Heart left ventricle (tissue), 16 donors: ENCODE data around the gene ICAM5. TPM values are rescaled to one million over a fixed set of nuclear protein-coding genes. Genes with fewer than 3 reads are reported as not detected.
A peak's percentile ranks its signal among the peaks of the same experiment; 100 is the strongest.

Source experiments
- ATAC-seq, 4 donors: fragments of 200-7000 bp; cut with Tn5 transposase; one replicate each; pipeline ENCODE4 v1.9.1; 2020 to 2022; ENCODE audit warnings: moderate library complexity in 4 of 4, mild to moderate bottlenecking in 3 of 4, moderate number of reproducible peaks in 1 of 4
- DNase-seq, 5 donors: peaks; one replicate each; pipeline ENCODE4 v3.0.0-alpha.2; 2020
- H3K27ac ChIP-seq, 12 donors: fragments of 200-600 bp; sonication (generic) in 4 of 12; one replicate each; pipeline versions ENCODE4 v1.5.0 to v1.8.0; 2016 to 2022; ENCODE audit warnings: mild to moderate bottlenecking in 2 of 12
- H3K27me3 ChIP-seq, 9 donors: fragments of 200-600 bp; sonication (generic) in 2 of 9; one replicate each; pipeline versions ENCODE4 v1.5.1 to v1.8.0; 2016 to 2022; ENCODE audit warnings: mild to moderate bottlenecking in 3 of 9
- H3K36me3 ChIP-seq, 9 donors: fragments of 200-600 bp; sonication (generic) in 2 of 9; one replicate each; pipeline versions ENCODE4 v1.5.0 to v1.8.0; 2018 to 2022; ENCODE audit warnings: mild to moderate bottlenecking in 2 of 9
- H3K4me1 ChIP-seq, 12 donors: fragments of 200-600 bp; sonication (generic) in 4 of 12; one replicate each; pipeline versions ENCODE4 v1.5.0 to v1.8.0; 2016 to 2022; ENCODE audit warnings: mild to moderate bottlenecking in 3 of 12
- H3K4me3 ChIP-seq, 12 donors: fragments of 200-600 bp; sonication (generic) in 4 of 12; one replicate each; pipeline versions ENCODE4 v1.5.0 to v1.8.0; 2017 to 2022; ENCODE audit warnings: mild to moderate bottlenecking in 9 of 12, moderate library complexity in 4 of 12
- H3K9me3 ChIP-seq, 12 donors: fragments of 200-600 bp; sonication (generic) in 4 of 12; one replicate each; pipeline versions ENCODE4 v1.5.0 to v1.8.0; 2016 to 2022; ENCODE audit warnings: mild to moderate bottlenecking in 1 of 12
- POLR2A ChIP-seq, 2 donors: fragments of 450-650 bp; IDR thresholded peaks; one replicate each; pipeline ENCODE4 v1.6.1; 2017; ENCODE audit warnings: antibody characterized with exemption in 2 of 2, mild to moderate bottlenecking in 2 of 2, moderate library complexity in 2 of 2
- WGBS, 4 donors: extraction: QIAGEN DNeasy Blood & Tissue Kit in 2 of 4; methylation state at CpG; one replicate each; pipeline versions ENCODE4 v1.1.5 to v1.1.7; 2013 to 2018; 5-methylcytosine and 5-hydroxymethylcytosine counted together
- intact Hi-C, 10 donors: fragments of 100-400 bp; cut with DNase I; formaldehyde crosslinking; loops; one replicate each; pipeline versions ENCODE4 v1.11.1 to v1.14.2; 2022
- polyA plus RNA-seq, 2 donors: library from polyadenylated mRNA; stranded (reverse); fragments of 200-250 nt; gene quantifications; one replicate each; pipeline ENCODE4 v1.2.3, GENCODE V29; 2013
- total RNA-seq, 9 donors: library from RNA; depleted of rRNA in 2 of 9; stranded (reverse); fragments of >200 nt in 2 of 9; fragmentation: NEBNext Ultra II Directional in 3 of 9; extraction: Animal tissue kit (Norgen Biotek cat#: 25700) in 3 of 9; gene quantifications; one replicate each; pipeline versions ENCODE4 v1.1.0 to v1.2.4, GENCODE V29; 2016 to 2023
- TF ChIP-seq, protein P1 (sequence below), 12 donors: fragments of 200-600 bp; sonication (generic) in 4 of 12; IDR thresholded peaks; one replicate each; pipeline versions ENCODE4 v1.5.0 to v1.8.0; 2018 to 2022; ENCODE audit warnings: antibody characterized with exemption in 12 of 12, mild to moderate bottlenecking in 5 of 12
- donor health status: ischemic (EF 13 %, LVEDD 7.1; RV severe dilation, severe dysfunction).
- donor health status: healthy with polysubstance abuse.
- donor health status: DM: no; HTN: yes; CAD: no.
- donor health status: DM: no; HTN: no; CAD: no.
- donor health status: ischemic (EF 25% LVEDD 6.9; RV normal size, moderate dysfunction).
- donor health status: ischemic (EF 25% LVEDD 5.7; RV mildly dilated, moderate dysfunction).
- donor health status: healthy.
- donor health status: DM: yes; HTN: yes; CAD: no.
- donor health status: ischemic (EF 35%, LVEDD 5.7; RV mildly dilated, moderate dysfunction).
- donor health status: nonischemic (EF 11% LVEDD 7.7; RV severe dilation, severe dysfunction).
- donor health status: DM: yes; HTN: yes; CAD: no.
- donor health status: PGD.
- donor health status: ischemic (EF 29% LVEDD 5.4; RV normal size, mild dysfunction).
- donor health status: nonischemic (EF 23%, LVEDD 6.1; RV moderate dilation, normal function).

The ICAM5 gene
- total and polyA plus RNA-seq, 11 donors: 0.11 to 0.98 (median 0.34) TPM; not detected in 2

DNA sequence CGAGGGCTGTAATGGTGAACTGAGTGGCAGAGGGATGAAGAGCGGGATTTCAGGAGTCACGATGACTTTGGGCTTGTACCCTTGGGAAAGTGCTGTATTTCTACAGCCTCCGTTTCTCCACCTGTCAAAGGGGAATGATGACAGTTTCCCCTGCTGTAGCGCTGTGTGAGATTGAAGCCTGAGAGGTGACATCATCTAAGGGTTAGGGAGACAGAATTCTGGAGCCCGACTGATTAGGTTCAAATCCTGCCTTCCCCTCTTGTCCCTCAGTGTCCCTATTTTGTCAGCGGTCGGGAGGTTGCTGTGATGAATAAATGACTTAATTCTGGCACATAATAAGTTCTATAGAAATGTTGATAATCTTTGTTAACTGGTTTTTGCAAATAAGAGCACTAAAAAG lies 37.0 kb upstream of the ICAM5 start:
- no peak for TF ChIP-seq POLR2A (IDR thresholded peaks at IDR 0.05)
- TF ChIP-seq, protein P1, sequence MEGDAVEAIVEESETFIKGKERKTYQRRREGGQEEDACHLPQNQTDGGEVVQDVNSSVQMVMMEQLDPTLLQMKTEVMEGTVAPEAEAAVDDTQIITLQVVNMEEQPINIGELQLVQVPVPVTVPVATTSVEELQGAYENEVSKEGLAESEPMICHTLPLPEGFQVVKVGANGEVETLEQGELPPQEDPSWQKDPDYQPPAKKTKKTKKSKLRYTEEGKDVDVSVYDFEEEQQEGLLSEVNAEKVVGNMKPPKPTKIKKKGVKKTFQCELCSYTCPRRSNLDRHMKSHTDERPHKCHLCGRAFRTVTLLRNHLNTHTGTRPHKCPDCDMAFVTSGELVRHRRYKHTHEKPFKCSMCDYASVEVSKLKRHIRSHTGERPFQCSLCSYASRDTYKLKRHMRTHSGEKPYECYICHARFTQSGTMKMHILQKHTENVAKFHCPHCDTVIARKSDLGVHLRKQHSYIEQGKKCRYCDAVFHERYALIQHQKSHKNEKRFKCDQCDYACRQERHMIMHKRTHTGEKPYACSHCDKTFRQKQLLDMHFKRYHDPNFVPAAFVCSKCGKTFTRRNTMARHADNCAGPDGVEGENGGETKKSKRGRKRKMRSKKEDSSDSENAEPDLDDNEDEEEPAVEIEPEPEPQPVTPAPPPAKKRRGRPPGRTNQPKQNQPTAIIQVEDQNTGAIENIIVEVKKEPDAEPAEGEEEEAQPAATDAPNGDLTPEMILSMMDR (IDR thresholded peaks at IDR 0.05): no peak
- no peak for DNase-seq
- Histone ChIP-seq H3K27ac (peak overlapping the region in 11 of 12 donors; percentile 78 to 93 (median 86)), H3K27me3 (no peaks in the 10 kb centered on the region), H3K4me1 (peaks cover 0 to 22% (median 8%) of the 10 kb centered on the region in 12 donors), H3K4me3 (peak overlapping the region; percentile 60 to 99 (median 84)), H3K36me3 (peaks cover 0 to 44% (median 43%) of the 10 kb centered on the region in 9 donors), H3K9me3 (no peaks in the 10 kb centered on the region)
- WGBS, 4 donors: 23 to 30% (median 27%) methylated on average over 8 of the region's 8 CpGs
- no peak for ATAC-seq
- intact Hi-C loops: loop anchor here in 6 of 10 donors (5.0 to 10.0 kb wide), 5 partner anchors 60 to 320 kb away; partner anchors contain the start of genes EIF3G (in 2 of the 6), P2RY11 (in 2 of the 6), DNMT1 (in 1 of the 6) and OLFM2 (in 1 of the 6)

DNA sequence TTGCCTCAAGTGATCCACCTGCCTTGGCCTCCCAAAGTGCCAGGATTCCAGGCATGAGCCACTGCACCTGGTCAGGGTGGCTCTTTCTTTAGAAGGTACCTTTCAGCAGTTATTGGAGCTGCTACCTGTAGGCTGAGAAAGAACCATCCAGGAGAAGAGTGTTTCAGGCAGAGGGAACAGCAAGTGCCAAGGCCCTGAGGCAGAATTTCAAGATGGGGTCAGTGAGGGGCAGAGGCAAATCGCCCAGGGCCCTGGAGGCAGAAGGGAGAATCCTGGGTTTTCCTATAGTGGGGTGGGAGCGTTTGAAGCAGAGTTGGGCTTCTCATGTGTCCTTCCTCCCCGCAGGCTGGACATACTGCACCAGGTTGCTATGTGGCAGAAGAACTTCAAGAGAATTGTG lies 35.5 kb upstream of the ICAM5 start:
- no peak for ATAC-seq
- Histone ChIP-seq H3K4me1 (peaks cover 0 to 29% (median 11%) of the 10 kb centered on the region in 12 donors), H3K9me3 (no peaks in the 10 kb centered on the region), H3K27me3 (no peaks in the 10 kb centered on the region), H3K27ac (no peak overlapping the region), H3K36me3 (peaks cover 0 to 58% (median 54%) of the 10 kb centered on the region in 9 donors), H3K4me3 (no peak overlapping the region)
- intact Hi-C loops: loop anchor here in 6 of 10 donors (5.0 to 10.0 kb wide), 5 partner anchors 62 to 322 kb away; partner anchors contain the start of genes EIF3G (in 2 of the 6), P2RY11 (in 2 of the 6), DNMT1 (in 1 of the 6) and OLFM2 (in 1 of the 6)
- no peak for DNase-seq
- WGBS, 4 donors: 90 to 98% (median 94%) methylated on average over 3 of the region's 3 CpGs
- TF ChIP-seq POLR2A (IDR thresholded peaks at IDR 0.05): no peak
- TF ChIP-seq, protein P1 (IDR thresholded peaks at IDR 0.05): no peak

DNA sequence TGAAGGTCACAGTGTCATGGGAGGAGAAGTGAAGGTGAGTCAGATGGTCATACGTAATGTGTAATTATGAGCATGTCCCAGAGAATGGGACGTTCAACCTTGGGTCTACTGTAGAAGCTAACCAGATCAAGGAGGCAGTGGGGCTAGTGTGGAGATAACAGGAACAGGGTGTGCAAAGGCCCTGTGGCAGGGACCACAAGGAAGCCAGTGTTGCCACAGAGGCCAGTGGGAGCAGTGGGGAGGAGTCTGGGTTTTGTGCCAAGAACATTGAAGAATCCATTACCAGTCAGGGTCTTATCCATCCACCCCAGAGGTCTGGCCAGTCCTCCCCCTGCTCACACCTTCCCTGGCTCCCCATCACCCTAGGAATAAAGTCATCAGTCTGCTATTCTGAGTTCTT lies 34.4 kb upstream of the ICAM5 start:
- ATAC-seq: no peak
- Histone ChIP-seq H3K36me3 (peaks cover 0 to 68% (median 58%) of the 10 kb centered on the region in 9 donors), H3K4me1 (peaks cover 0 to 28% (median 13%) of the 10 kb centered on the region in 12 donors), H3K27me3 (no peaks in the 10 kb centered on the region), H3K27ac (no peak overlapping the region), H3K9me3 (no peaks in the 10 kb centered on the region), H3K4me3 (no peak overlapping the region)
- TF ChIP-seq, protein P1 (IDR thresholded peaks at IDR 0.05): no peak
- no peak for TF ChIP-seq POLR2A (IDR thresholded peaks at IDR 0.05)
- no peak for DNase-seq
- intact Hi-C loops: loop anchor here in 4 of 10 donors (5.0 to 10.0 kb wide), 3 partner anchors 132 to 321 kb away; partner anchors contain the start of genes EIF3G (in 2 of the 4), P2RY11 (in 2 of the 4) and OLFM2 (in 1 of the 4)
- 82 to 93% (median 90%) methylated on average over 2 of the region's 2 CpGs for WGBS, 4 donors

DNA sequence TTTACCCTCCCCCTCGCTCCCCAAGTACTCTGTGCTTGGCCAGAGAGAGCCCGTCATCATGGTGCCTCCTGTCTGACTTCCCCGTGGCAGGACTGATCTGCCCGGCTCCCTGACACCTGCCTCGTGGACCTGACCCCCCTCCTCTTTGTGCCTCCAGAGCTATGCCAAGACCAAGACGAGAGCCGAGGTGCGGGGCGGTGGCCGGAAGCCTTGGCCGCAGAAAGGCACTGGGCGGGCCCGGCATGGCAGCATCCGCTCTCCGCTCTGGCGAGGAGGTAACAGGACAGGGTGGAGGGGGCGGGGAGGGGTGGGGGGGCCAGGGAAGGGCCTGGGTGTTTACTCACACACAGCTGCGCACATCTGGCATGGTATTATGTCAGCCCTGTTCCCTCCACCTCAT lies 33.2 kb upstream of the ICAM5 start:
- TF ChIP-seq, protein P1 (IDR thresholded peaks at IDR 0.05): no peak
- no peak for TF ChIP-seq POLR2A (IDR thresholded peaks at IDR 0.05)
- ATAC-seq: no peak
- intact Hi-C loops: loop anchor here in 4 of 10 donors (5.0 to 10.0 kb wide), 3 partner anchors 131 to 322 kb away; partner anchors contain the start of genes EIF3G (in 2 of the 4), P2RY11 (in 2 of the 4) and OLFM2 (in 1 of the 4)

More for the DNA sequence above, 33.2 kb upstream of the ICAM5 start:
- Histone ChIP-seq H3K36me3 (peaks cover 0 to 68% (median 58%) of the 10 kb centered on the region in 9 donors), H3K4me3 (no peak overlapping the region), H3K4me1 (peaks cover 0 to 25% (median 13%) of the 10 kb centered on the region in 12 donors), H3K9me3 (no peaks in the 10 kb centered on the region), H3K27me3 (no peaks in the 10 kb centered on the region), H3K27ac (peak overlapping the region in 1 of 12 donors; percentile 3)
- DNase-seq: no peak
- 73 to 85% (median 77%) methylated on average over 13 to 18 of the region's 18 CpGs for WGBS, 4 donors
